ENCODE measurements around the gene ZBTB34.

DNA sequence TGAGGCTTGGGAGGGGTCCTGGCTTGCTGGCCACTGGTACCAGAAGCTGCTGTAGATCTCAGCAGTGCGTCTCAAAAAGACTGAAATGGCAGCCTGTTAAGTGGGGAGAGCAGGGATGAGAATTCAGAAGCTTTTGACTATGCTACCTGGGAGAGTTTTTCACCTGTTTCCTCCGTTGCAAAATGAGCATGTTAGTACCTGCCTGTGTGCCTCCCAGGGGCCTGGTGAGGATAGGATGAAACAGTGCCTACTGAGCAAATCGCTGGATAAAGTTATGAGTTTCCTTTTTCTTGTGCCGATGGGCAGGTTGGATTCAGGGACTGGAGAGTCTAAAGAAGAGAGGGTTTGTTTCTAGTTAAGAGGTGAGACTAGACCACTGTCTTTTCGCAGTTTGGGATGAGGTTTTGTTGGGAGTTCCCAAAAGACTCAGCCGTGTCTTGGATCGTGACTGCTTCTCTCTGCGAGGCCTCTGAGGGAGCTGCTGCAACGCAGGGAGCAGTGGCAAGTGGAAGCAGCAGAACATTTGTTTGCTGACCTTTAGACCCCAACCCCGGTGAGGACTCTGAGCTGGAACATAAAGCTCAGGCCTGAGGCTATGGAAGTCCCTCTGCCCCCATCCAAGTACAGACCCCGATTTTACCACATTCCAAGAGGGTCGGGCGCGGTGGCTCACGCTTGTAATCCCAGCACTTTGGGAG lies 55.6 kb downstream of the ZBTB34 start:
- TF ChIP-seq POLR2A (IDR thresholded peaks at IDR 0.05) = no peak
- TF ChIP-seq, protein P1, sequence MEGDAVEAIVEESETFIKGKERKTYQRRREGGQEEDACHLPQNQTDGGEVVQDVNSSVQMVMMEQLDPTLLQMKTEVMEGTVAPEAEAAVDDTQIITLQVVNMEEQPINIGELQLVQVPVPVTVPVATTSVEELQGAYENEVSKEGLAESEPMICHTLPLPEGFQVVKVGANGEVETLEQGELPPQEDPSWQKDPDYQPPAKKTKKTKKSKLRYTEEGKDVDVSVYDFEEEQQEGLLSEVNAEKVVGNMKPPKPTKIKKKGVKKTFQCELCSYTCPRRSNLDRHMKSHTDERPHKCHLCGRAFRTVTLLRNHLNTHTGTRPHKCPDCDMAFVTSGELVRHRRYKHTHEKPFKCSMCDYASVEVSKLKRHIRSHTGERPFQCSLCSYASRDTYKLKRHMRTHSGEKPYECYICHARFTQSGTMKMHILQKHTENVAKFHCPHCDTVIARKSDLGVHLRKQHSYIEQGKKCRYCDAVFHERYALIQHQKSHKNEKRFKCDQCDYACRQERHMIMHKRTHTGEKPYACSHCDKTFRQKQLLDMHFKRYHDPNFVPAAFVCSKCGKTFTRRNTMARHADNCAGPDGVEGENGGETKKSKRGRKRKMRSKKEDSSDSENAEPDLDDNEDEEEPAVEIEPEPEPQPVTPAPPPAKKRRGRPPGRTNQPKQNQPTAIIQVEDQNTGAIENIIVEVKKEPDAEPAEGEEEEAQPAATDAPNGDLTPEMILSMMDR (IDR thresholded peaks at IDR 0.05) = no peak
